HG03280 (cell line): Measurements from ENCODE around the gene FGFR3.

ENCODE experiments used
- ATAC-seq: cut with Tn5 transposase; IDR thresholded peaks from one replicate; pipeline ENCODE4 v1.9.1; 2021; ENCODE audit warnings: mild to moderate bottlenecking, moderate library complexity; ENCODE audit not compliant: unreplicated experiment

Gene FGFR3

GRCh38 chr4:1792832-1793495, at the start of gene FGFR3:
TSS of gene FGFR3 (plus strand) at chr4:1793293. CDS start at chr4:1793935, 642 bp downstream.
- ATAC-seq: peak; percentile 45

- ATAC-seq: no peak
Measured at GRCh38 chr4:1743551-1743950, 49.5 kb upstream of the FGFR3 start.

GRCh38 chr4:1743975-1744374, 49.1 kb upstream of the FGFR3 start:
- no peak for ATAC-seq

DNA sequence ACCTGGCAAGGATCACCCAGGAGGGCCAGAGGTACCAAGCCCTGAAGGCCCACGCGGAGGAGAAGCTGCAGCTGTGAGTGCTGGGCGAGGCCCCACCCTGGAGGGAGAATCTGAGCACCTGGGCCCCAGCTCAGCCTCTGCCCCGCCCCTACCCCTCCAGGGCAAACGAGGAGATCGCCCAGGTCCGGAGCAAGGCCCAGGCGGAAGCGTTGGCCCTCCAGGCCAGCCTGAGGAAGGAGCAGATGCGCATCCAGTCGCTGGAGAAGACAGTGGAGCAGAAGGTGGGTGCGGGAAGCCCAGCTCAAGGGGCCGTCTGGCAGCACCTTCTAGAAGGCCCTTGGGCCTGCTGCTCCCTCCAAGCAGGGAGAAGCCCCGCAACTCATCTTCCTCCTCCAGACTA, 48.5 kb upstream of the FGFR3 start:
- no peak for ATAC-seq

DNA sequence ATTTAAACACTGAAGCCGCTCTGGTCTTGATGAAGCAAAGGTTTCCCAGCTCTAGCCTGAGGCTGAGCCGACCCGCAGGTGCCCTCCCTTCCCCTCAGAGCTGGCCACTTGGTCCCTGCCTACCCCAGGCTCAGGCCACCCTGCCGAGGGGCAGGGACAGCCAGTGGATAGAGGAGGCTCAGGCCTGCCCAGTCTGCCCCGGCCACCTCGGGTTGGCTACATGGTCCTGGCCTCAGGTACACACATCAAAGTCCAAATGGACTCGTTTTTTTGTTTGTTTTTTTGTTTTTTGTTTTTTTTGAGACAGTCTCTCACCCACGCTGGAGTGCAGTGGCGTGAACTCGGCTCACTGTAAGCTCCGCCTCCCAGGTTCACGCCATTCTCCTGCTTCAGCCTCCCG, 47.9 kb upstream of the FGFR3 start:
- ATAC-seq: no peak

DNA sequence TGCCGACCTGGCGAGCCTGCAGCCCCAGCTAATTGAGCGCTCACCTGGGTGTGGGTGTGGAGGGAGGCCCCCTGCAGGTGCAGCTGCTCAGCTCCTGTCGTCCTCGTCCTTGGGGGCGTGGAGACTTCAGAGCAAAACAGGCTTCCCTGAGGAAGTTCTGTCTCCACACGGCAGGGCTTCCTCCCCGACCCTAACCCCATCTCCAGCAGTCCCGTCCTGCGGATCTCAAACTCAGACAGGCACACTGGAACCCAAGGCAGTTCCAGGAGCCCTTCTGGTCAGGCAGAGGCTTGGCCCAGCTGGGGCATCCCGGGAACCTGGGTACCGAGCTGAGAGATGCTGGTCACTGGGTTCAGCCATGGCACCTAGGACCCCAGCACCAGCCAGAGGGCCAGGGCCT, 47.4 kb upstream of the FGFR3 start:
- no peak for ATAC-seq

- ATAC-seq: peak; percentile 65
Measured at GRCh38 chr4:1746265-1746691, 46.8 kb upstream of the FGFR3 start.

DNA sequence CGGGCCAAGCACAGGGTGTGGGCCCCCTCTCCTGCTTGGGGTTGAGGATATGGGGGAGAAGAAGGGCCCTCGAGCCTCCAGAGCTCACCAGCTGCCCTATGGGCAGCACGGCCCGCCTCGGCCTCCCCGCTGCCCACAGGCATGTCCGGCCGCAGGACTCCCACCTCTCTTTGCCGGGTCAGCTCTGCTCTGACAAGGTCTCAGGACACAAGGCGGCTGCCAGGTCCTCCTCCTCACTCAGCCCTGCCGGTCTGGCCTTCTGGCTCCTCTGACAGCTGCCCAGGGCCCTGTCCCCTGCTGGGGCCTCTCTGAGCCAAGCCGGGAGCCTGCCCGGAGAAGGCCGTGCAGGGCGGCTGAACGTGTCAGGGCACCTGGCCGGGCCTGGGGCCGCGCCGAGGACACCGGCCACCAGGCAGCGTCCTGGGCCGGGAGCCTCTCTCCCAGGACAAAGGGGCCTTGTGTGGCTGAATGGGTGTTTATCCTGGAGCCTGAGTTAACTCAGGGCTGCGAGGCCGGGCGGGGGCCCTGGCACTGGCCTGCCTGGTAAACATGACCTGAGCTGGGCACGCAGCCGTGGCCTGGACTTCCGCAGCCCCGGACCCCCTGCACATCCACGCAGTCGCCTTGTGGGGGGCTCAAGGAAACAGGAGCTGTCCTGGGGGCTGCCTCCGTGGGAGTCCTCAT, 46.0 kb upstream of the FGFR3 start:
- ATAC-seq: no peak

DNA sequence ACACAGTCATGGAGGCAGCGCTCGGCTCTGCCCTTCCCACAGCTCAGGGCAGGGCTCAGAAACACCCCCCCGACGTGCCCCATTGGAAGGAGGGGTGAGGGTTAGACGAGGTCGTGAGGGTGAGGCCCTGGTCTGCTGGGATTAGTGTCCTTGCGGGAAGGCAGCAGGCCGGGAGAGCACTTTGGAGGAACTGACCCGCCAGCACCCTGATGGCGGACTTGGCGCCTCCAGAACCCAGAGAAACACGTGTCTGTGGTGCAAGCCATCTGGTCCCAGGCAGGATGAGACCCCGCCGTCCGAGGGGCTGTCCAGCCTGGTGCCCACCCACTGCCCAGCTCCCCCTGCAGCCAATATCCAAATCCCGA, 45.5 kb upstream of the FGFR3 start:
- no peak for ATAC-seq

GRCh38 chr4:1748465-1748995, 44.6 kb upstream of the FGFR3 start:
- no peak for ATAC-seq

- ATAC-seq: no peak
Measured at GRCh38 chr4:1749370-1749769, 43.7 kb upstream of the FGFR3 start.

DNA sequence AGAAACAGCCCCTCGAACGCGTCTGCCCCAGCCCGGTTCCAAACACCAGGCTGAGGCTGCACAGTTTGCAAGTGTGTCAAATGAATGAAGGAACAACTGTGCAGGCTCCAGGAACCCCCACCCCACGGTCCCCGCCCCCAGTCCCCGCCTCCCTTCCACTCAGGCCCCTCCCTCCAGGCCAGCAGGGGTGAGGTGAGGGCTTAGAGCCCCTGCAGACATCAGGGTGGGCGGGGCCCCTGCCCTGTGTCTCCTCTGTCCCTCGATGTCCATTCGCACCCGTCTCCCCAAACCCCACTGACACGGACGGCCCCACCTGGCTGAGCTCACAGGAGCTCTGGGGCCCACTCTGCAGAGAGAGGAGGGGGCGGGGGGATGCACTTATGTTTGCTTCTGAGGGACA, 43.3 kb upstream of the FGFR3 start:
- ATAC-seq: no peak

DNA sequence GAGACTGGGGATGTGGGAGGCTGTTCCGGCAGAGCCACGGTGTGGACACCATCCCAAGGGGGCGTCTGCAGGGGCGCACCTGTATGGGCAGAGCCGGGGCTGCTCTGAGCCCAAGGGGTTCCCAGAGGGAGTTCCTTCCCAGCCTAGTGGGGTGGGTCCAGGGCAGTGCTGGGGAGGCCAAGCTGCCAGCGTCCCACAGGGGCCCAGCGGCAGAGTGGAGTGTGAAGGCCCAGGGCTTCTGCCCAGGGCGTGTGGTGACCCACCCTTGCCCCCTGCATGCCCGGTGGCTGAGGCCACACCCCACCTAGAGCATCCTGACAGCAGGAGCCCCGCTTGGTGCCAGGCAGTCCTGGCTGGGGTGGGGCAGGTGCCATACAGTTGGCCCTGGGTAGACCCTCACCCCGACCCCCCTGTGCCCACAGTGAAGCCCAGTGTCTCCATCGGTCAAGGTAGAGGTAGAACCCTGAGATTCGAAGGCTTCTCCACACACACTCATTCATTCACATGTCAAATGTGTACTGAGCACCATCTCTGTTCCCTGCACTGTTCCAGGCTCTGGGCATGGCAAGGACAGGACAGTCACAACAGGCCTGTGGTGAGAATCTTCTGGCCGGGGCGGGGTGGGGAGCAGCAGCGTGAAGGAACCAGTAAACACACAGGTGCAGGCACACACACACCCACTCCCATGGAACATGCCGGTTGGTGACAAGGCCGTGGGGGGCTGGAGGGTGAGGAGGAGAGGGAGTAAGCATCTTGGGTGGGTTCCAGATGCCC, 42.5 kb upstream of the FGFR3 start:
- ATAC-seq: no peak

DNA sequence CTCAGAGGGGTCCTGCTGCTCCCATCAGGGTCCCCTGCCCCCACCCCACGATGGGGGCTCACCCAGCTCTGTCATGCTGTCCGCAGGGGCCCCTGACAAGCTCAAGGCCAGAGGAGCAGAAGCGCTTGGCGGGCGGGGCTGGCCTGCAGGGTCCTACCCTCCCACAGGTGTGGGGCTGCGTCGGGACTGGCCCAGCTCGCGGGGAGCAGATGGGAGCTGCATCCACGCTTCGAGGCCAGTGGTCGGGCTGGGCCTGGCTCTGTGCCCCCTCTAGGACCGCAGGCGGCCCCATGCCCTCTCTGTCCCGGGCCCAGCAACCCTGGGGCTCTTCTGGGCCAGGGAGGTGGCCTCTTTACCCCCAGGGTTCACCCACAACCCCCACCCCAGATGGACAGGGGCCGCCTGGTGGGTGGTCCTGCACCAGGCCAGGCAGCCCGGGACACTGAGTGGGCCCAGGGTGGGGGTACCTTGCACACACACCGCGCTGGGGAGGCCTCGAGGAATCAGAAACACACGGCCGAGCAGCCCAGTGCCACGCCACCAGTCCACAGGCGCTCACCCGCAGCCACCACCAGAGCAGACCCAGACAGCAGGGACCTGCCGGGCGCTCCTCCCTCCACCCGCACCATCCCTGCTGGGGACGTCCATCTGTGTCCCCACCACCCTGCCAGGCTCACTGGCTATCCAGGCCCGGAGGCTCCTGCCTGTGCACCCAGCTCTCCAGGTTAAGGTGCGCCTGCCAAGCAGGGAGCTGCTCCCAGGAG, 41.8 kb upstream of the FGFR3 start:
- no peak for ATAC-seq

DNA sequence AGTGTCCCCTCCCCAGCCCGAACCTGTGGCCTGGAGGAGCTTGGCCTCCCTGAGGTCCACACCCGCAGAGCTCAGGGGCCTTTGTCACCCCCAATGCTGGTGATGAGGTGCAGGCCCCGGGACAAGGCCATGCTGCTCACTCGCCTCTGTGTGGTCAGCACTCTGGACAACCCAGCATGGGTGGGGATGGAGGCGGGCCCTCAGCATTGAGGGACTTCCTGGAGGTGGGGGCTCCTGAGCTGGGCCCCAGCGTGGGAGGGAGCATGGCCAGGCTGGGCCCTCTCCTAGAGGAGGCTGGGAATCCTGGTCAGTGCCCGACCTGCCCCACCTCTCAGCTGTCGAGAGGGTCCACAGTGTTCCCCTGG, 41.2 kb upstream of the FGFR3 start:
- no peak for ATAC-seq

GRCh38 chr4:1752284-1753041, 40.6 kb upstream of the FGFR3 start:
- ATAC-seq: no peak

- ATAC-seq: no peak
Measured at GRCh38 chr4:1753294-1753696, 39.8 kb upstream of the FGFR3 start.

DNA sequence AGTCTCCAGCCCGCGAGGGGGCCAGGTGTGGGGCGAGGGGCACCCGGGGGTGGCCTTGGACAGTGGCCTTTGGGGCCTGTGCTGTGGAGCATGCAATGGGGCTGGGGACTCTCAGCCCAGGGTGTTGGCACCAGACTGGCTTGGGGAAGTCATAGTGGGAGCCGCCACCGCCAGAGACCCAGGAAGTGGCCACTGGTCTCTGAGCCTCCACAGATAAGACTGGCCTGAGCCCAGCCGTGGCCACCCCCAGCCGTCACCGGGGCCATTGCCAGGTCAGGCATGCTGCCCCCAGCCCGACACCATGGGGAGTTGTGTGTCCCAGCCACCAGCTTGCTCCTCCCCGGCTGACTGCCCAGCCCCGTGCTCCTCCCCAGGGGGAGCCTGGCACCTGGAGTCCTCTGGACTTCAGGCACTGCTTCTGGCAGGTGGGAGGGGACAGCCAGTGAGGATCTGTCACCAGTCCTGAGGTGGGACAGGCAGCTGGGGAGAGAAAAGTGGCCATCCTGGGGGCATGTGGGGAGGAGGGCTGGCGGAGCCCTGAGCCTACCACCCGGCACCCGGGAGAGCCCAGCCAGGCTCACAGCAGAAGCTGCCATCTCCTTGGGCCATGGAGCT, 39.3 kb upstream of the FGFR3 start:
- ATAC-seq: no peak

- ATAC-seq: no peak
Measured at GRCh38 chr4:1754336-1754735, 38.8 kb upstream of the FGFR3 start.

- no peak for ATAC-seq
Measured at GRCh38 chr4:1755297-1755696, 37.8 kb upstream of the FGFR3 start.
